ENCODE measurements around the gene ALMS1. TPM values are rescaled to one million over a fixed set of nuclear protein-coding genes. Genes with fewer than 3 reads are reported as not detected.
"Not testable (repeated sequence)": the region's sequence is repeated elsewhere in the genome, so short reads cannot be mapped to it uniquely, and the experiment has no call there.

The ALMS1 gene, protein sequence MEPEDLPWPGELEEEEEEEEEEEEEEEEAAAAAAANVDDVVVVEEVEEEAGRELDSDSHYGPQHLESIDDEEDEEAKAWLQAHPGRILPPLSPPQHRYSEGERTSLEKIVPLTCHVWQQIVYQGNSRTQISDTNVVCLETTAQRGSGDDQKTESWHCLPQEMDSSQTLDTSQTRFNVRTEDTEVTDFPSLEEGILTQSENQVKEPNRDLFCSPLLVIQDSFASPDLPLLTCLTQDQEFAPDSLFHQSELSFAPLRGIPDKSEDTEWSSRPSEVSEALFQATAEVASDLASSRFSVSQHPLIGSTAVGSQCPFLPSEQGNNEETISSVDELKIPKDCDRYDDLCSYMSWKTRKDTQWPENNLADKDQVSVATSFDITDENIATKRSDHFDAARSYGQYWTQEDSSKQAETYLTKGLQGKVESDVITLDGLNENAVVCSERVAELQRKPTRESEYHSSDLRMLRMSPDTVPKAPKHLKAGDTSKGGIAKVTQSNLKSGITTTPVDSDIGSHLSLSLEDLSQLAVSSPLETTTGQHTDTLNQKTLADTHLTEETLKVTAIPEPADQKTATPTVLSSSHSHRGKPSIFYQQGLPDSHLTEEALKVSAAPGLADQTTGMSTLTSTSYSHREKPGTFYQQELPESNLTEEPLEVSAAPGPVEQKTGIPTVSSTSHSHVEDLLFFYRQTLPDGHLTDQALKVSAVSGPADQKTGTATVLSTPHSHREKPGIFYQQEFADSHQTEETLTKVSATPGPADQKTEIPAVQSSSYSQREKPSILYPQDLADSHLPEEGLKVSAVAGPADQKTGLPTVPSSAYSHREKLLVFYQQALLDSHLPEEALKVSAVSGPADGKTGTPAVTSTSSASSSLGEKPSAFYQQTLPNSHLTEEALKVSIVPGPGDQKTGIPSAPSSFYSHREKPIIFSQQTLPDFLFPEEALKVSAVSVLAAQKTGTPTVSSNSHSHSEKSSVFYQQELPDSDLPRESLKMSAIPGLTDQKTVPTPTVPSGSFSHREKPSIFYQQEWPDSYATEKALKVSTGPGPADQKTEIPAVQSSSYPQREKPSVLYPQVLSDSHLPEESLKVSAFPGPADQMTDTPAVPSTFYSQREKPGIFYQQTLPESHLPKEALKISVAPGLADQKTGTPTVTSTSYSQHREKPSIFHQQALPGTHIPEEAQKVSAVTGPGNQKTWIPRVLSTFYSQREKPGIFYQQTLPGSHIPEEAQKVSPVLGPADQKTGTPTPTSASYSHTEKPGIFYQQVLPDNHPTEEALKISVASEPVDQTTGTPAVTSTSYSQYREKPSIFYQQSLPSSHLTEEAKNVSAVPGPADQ (N-terminal part only)
- total RNA-seq: 10 to 100 TPM; 21.2 to 21.4 TPM
- long read RNA-seq, donor 1, partial matches to known transcripts: 1 of 5 reads
- long read RNA-seq, donor 1, other reads (novel, unspliced or antisense): 4 of 5 reads
- long read RNA-seq, donor 2, partial matches to known transcripts: 1 of 2 reads
- long read RNA-seq, donor 2, other reads (novel, unspliced or antisense): 1 of 2 reads

DNA sequence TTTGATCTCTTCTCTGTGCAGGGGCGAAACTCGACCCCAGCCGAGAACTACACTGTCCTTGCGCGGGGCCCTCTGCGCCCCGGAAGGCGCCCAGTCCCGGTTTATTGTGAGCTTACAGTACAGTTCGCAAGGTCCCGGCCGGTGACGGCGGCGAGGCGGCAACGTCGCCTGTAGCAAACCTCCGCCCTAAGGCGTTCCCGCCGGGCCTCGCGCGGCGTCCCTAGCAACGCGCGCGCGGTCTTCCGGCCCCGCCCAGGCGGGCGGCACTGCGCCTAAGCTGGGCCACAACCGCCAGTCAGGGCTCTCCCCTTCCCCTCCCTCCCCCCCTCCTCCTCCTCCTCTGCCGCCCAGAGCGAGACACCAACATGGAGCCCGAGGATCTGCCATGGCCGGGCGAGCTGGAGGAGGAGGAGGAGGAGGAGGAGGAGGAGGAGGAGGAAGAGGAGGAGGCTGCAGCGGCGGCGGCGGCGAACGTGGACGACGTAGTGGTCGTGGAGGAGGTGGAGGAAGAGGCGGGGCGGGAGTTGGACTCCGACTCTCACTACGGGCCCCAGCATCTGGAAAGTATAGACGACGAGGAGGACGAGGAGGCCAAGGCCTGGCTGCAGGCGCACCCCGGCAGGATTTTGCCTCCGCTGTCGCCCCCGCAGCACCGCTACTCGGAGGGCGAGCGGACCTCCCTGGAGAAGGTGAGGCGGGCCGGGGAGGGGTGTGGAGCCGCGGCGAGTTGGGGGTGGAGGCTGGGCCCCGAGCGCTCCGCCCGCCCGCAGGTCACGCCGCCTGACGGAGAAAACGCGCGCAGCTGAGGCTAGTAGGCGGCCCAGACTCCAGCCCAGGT is at the start of gene ALMS1:
Gene ALMS1 (plus strand): TSS at position 333 of the 838 bp plus-strand sequence. CDS start 33 bp downstream, at position 366.
- DNase-seq (ENCODE audit: low spot score): peak; percentile 96
- intact Hi-C loops (cut with DNase I): no loop called here

DNA sequence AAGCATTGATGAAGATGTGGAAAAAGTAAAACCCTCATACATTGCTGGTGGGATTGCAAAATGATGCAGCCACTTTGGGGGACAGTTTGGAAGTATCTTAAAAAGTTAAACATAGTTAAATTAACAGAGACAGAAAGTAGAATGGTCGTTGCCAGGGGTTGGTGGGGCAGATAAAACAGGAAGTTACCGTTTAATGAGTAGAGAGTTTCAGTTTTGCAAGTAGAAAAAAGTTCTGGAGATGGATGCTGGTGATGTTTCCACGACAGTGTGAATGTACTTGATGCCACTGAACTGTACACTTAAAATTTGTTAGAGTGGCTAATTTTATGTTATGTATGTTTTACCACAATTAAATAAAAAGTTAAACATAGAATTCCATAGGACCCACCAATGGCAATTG is 47.8 kb upstream of the ALMS1 start:
- DNase-seq (ENCODE audit: low spot score): no peak
- intact Hi-C loops (cut with DNase I): no loop called here

DNA sequence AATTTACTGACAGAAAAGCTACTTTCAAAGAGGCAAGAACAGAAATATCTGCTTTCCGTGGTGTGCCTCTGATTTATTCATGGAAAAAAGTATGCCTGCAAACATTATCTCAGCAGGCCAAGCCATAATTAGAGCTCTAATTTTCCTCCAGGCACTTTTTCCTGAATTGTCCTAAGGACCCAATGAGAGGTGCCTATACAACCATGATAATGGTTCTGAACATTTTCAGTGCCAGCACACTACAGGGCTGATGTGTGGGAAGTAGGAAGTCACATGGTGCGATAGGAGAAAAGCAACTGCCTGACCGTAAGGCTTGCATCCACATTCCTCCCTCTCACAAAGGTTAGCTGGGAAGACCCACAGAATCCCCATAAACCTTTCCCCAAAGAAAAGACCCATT is 46.4 kb upstream of the ALMS1 start:
- no peak for DNase-seq (ENCODE audit: low spot score)
- intact Hi-C loops (cut with DNase I): no loop called here

DNA sequence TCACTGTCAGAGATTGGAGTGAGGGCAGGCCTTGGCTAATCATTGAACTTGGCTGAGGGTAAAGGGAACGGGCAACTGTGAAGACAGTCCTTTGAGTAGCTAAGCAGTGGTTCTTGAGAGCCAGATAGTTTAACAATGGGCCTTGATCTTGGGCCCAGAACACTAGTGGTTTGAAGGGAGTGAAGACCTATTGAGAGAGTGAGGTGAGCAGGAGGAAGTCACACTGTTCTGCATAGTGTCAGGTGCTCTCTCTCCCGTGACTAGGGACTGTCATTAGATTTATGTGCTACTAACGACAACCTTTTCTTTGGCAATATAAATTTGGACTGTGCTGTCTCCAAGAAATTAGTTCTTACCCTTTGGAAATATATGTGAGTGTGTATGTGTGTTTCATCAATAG is 44.6 kb upstream of the ALMS1 start:
- no peak for DNase-seq (ENCODE audit: low spot score)
- intact Hi-C loops (cut with DNase I): no loop called here

DNA sequence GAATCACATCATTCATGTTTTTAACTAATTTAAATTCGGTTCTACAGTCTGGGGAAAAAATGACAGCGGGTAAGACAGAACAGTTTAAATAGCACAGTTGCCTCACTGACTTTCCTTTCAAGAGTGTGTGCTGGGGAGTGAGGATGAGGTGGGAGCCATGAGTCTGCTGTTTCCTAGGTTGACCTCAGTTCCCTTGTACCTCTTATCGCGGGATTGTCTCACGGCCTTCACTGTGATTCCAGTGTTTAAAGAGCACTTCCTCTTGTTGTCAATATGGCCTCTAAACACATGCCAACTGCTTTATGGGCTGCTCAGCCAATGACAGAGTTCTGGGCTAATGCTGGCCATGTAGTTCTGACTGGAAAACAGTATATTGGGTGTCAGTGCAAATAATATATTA is 41.6 kb upstream of the ALMS1 start:
- intact Hi-C loops (cut with DNase I): no loop called here
- DNase-seq (ENCODE audit: low spot score): no peak

DNA sequence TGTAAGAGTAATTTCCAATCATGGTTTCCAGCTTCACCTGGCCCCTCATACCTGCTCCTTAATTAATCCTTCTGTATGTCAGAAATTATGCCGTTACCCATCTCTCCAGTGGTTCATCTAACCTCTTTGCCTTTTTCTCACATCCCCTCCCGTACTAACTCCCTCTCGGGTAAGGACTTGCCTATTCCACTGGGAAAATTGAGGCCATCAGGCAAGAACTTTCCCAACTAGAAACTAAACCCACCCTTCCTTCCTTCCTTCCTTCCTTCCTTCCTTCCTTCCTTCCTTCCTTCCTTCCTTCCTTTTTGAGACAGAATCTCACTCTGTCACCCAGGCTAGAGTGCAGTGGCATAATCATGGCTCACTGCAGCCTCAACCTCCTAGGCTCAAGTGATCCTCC is 40.9 kb upstream of the ALMS1 start:
- DNase-seq (ENCODE audit: low spot score); intact Hi-C loops (cut with DNase I): not testable (repeated sequence)

DNA sequence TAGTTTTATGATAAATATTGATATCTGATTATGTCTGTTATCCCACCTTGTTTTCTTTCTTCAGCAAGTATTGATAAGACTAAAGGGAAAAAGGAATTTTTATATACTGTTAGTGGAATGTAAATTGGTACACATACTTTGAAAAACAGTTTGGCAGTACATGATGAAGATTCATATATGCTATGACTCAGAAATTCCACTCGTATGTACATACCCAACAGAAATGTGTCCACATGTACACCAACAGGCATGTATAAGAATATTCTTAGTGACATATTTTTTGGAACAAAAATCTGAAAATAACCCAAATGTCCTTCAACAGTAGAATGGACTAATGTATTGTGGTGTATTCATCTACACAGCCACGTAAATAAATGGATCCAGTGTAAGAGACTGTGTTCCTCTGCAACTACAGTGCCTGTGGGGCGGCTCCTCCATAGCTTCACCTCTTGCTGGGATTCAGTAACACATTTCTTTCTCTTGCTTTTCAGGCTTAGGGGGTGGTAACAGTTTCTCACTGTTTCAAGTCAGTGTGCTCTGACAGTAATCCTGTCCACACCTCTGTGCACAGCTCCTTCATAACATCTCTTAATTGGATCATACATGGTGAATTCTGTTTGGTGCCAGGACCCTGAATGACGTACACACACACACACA is 35.5 kb upstream of the ALMS1 start:
- intact Hi-C loops (cut with DNase I): no loop called here
- no peak for DNase-seq (ENCODE audit: low spot score)

DNA sequence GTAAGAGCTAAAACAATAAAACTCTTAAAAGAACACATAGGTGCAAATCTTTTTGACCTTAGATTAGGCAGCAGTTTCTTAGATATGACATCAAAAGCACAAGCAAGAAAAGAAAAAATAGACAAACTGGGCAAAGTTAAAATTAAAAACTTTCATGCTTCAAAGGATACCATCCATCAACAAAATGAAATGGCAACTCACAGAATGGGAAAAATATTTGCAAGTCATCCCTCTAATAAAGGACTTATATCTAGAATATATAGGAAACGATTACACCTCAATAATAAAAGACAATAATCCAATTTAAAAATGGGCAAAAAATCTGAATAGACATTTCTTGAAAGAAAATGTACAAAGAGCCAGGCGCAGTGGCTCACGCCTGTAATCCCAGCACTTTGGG is 29.5 kb upstream of the ALMS1 start:
- intact Hi-C loops (cut with DNase I): no loop called here
- no peak for DNase-seq (ENCODE audit: low spot score)

DNA sequence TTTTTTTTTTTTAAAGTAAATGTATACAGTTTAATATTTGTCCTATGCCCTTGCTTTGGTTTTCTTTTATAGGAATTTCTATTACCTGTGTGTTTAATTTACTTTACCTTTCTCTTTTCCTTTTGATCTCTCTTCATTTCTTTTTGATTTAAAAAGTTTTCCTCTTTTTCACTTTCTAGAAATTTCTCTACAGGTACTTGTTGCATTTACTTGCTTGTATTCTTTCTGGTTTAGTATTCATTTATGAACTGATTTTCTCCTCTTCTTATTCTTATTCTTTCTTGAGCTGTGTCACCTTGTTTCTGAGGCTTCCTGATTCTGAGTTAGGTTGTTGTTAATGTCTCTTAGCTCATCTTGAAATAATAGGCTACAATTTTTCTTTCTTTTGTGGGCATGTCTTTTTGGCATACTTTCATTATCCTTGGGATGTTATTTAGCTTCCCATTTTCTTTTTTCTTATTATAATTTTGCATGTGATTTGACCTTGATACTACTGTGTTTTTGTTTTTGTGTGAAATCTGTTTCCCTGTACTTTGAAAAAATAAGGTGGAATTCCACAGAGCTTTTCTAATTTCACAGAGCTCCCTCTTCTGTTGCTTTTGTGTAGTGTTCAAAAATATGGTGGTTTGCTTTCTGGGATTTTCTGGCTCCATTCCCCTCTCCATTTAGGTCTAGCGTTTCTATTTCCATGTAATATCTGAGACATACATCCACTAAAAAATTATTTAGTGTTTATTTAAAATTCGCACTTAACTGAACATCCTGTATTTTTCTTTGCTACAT is 25.5 kb upstream of the ALMS1 start:
- DNase-seq (ENCODE audit: low spot score): no peak
- intact Hi-C loops (cut with DNase I): no loop called here

DNA sequence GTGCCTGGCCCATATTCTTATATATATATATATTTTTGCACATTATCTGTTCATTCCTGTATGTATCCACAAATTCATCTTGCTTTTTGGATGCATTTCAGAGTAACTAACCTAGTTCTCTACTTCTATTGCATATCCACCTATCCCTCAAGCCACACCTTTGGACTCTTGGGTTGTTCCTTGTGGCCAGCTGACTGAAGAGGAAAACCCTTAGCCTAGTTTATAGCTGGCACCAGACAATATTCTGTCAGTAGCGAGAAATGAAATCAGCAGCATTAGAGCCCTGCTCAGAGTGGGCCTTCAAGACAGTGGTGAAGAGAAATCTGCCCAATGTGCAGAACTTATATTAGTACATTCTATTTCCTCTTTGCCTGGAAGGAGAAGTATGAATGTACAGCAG is 19.6 kb upstream of the ALMS1 start:
- intact Hi-C loops (cut with DNase I): no loop called here

DNA sequence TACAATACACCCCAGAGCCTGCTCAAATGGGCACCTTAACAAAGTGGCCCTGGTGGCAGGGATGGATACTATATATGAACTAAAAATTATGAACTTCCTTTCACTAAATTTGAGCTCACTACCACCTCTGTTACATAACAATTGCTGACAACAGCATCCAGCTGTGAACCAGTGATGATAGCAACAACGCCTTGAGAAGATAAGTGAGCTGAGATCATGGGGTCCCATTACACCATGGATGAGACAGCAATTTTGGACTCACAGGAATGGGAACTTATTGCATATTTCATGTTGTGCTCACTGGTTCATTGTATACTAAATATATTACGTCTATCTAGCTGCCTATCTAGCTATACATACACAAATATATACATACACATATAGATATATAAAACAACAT is 16.9 kb upstream of the ALMS1 start:
- intact Hi-C loops (cut with DNase I): no loop called here
- no peak for DNase-seq (ENCODE audit: low spot score)

More for the DNA sequence above, 19.6 kb upstream of the ALMS1 start:
- no peak for DNase-seq (ENCODE audit: low spot score)

DNA sequence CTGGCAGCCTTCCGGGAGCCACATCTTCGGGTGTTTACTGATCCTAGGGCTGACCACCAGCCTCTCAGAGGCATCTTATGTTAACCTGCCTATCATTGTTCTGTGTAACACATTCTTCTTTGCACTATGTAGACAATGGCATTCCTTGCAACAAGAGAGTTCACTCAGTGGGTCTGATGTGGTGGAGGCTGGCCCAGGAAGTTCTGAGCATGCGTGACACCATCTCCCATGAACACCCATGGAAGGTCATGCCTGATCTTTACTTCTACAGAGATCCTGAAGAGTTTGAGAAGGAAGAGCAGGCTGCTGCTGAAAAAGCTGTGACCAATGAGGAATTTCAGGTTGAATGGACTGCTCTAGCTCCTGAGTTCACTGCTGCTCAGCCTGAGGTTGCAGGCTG is 15.3 kb upstream of the ALMS1 start:
- intact Hi-C loops (cut with DNase I): no loop called here
- DNase-seq (ENCODE audit: low spot score): no peak

DNA sequence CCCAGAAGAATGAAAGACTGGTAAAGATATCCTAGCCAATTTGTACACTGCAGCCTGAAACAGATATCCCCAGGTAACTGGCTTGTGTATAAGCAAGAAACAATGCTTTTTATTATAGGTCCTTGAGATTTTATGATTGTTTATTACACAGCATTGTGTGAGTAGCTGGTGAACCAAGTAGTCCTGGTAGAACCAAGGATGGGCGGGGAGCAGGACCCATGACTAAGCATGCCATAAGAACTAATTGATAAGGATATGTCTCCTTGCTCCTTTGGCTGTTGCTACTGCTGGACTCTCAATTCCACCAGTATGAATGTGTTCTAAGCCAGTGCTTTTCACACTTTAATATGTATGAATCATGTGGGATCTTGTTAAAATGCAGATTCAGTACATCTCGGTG is 12.3 kb upstream of the ALMS1 start:
- intact Hi-C loops (cut with DNase I): no loop called here
- no peak for DNase-seq (ENCODE audit: low spot score)

DNA sequence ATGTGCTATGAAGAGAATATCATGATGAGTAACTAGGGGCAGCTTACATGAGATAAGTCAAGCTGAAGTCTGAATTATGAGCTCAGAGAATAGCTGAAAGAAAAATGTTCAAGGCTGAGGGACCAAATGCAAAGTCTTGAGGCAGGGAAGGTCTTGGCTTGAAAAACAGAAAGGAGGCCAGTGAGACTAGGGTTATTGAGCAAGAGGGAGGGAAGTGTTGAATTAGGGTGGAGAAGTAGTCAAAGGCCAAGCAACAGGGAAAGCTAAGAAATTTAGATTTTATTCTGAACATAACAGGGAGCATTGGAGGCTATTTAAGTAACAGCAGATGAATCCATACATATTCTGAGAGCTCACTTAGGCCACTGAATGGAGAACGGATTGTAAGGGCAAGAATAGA is 11.4 kb upstream of the ALMS1 start:
- DNase-seq (ENCODE audit: low spot score): no peak
- intact Hi-C loops (cut with DNase I): no loop called here

DNA sequence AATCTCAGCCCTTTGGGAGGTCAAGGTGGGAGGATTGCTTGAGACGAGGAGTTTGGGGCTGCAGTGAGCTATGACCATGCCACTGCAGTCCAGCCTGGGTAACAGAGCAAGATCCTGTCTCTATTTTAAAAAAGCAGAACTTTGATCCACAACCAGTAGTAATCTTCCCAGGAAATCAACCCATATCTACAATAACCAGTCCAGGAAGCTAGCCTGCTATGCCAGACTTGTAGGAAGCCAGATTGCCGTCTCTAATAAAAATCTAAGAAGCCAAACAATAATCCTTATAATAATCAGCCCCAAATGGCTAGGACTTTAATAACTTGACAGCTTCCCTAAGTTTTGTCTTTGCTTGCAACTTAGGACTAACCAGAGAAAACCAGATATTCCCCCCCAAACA is 9.0 kb upstream of the ALMS1 start:
- DNase-seq (ENCODE audit: low spot score): no peak
- intact Hi-C loops (cut with DNase I): no loop called here

DNA sequence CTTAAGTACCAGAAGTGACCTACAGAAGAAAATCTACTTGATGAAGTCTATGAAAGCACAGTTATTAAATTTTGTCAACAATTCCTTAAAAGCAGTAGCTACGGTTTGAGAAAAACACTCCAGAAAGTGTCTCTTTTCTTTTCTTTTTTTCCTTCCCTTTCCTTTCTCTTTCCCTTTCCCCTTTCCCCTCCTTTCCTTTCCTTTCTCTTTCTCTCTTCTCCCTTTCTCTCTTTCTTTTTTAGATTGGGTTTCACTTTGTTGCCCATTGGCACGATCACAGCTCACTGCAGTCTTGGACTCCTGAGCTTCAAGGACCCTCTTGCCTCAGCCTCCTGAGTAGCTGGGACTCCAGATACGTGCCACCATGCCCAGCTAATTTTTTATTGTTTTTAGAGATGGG is 2.6 kb upstream of the ALMS1 start:
- intact Hi-C loops (cut with DNase I): no loop called here
- DNase-seq (ENCODE audit: low spot score): no peak

DNA sequence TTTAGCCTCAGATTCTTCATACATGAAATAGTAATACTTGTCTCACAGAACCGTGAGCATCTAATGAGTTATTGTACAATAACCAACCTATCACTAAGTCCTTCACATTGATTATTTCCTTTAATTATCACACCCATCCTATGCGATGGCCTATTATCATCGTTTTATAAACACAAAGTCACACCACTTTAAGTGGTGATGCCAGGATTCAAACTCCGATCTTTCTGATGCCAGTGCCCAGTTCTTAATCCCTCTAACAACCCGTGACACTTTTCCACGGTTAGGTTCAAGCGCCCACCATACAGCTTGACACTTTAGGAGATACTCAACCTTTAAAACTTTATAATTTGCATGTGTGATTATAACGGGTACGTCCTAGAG is 523 bp upstream of the ALMS1 start:
- DNase-seq (ENCODE audit: low spot score): no peak
- intact Hi-C loops (cut with DNase I): no loop called here
